HCEC 1CT (cell line): ENCODE data around the gene CFAP53.

Experiments used
- DNase-seq: peaks from one replicate; pipeline ENCODE4 v3.0.0-alpha.2; 2017

Gene CFAP53

GRCh38 chr18:50193796-50194630 lies 72.3 kb downstream of the CFAP53 start:
- DNase-seq, result no peak

GRCh38 chr18:50192995-50193795 lies 73.1 kb downstream of the CFAP53 start:
- no peak for DNase-seq

GRCh38 chr18:50190926-50191325 lies 75.4 kb downstream of the CFAP53 start:
- DNase-seq, result no peak

- DNase-seq, result peak; percentile 36
Observed at GRCh38 chr18:50190236-50190635, 76.1 kb downstream of the CFAP53 start.

- no peak for DNase-seq
Observed at GRCh38 chr18:50189160-50189559, 77.1 kb downstream of the CFAP53 start.

- DNase-seq, result no peak
Observed at GRCh38 chr18:50188652-50189051, 77.6 kb downstream of the CFAP53 start.

- DNase-seq, result no peak
Observed at GRCh38 chr18:50187659-50188058, 78.6 kb downstream of the CFAP53 start.

- no peak for DNase-seq
Observed at GRCh38 chr18:50186385-50186784, 79.9 kb downstream of the CFAP53 start.

GRCh38 chr18:50183556-50183955 lies 82.7 kb downstream of the CFAP53 start:
- DNase-seq, result peak; percentile 48

- no peak for DNase-seq
Observed at GRCh38 chr18:50182511-50182910, 83.8 kb downstream of the CFAP53 start.

DNA sequence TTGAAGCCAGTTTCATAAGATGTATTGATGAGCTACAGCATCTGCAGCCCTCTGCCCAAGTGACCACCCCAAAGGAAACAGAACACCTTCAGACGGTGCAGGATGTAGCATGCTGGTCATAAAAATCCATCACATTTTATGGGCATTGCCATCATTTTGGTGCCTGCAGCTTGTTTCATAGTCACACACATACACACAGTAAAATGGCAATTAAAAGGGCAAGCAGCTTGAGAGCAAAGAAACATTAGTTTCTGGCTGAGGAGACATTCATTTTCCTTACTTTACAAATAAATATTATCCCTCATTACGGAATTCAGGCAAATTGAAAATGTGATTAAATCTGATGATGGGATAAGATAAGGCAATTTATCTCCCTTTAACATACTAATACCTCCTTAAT lies 84.7 kb downstream of the CFAP53 start:
- DNase-seq, result no peak

DNA sequence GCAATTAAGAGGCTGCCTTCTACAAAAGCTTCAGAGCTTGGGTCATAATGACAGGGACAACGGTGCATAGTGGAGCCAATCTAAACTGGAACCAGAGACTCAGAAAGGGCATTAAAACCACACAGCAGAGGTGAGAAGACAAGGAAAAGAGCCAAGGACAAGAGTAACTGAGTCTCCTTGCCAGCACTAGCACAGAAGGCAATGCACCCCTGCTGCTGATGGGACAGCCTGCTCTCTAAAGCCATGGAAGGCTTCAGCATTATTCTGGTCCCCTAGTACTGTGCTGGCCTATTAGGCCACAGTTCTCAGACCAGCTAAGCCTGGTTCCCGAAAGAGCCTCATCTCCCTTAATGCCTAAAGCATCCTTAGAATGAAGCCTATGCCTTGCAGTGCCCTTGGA lies 86.8 kb downstream of the CFAP53 start:
- DNase-seq, result no peak

GRCh38 chr18:50177294-50177992 lies 88.9 kb downstream of the CFAP53 start:
- no peak for DNase-seq
